ENCODE data around the gene ASIC4. TPM values are rescaled to one million over a fixed set of nuclear protein-coding genes. Genes with fewer than 3 reads are reported as not detected.

Gene ASIC4
- total and polyA plus RNA-seq, 2 of the 13 experiments (the other 11 are each of a cell fraction or from before 2014, with no cell fraction given), result 0.03 TPM; not detected in 1

DNA sequence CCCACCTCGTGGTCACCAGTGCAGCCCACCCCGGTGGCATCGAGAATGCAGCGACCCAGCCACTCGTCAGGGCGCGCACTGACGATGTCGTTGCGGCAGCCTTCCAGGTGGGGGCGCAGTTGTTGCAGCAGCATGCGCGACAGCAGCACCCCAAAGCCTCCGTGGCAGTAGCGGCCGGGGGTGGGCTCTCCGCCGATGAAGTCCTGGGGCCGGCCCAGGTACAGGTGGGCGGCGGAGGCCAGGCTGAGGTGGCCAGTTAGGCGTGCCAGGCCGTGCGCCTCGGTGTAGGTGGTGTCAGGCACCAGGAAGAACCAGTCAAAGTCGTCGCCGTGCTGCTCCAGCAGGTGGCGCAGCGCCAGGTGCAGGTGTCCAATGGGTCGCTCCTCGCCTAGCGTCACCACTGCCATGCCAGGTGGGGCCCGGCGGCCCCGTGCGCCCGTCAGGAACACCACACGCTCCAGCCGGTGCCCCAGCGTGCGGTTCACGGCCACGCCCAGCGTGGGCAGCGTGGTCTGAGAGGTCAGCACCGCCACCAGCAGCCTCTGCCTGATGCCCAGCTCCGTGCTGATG, 27.4 kb downstream of the ASIC4 start (continued):
- TF ChIP-seq, protein P1, sequence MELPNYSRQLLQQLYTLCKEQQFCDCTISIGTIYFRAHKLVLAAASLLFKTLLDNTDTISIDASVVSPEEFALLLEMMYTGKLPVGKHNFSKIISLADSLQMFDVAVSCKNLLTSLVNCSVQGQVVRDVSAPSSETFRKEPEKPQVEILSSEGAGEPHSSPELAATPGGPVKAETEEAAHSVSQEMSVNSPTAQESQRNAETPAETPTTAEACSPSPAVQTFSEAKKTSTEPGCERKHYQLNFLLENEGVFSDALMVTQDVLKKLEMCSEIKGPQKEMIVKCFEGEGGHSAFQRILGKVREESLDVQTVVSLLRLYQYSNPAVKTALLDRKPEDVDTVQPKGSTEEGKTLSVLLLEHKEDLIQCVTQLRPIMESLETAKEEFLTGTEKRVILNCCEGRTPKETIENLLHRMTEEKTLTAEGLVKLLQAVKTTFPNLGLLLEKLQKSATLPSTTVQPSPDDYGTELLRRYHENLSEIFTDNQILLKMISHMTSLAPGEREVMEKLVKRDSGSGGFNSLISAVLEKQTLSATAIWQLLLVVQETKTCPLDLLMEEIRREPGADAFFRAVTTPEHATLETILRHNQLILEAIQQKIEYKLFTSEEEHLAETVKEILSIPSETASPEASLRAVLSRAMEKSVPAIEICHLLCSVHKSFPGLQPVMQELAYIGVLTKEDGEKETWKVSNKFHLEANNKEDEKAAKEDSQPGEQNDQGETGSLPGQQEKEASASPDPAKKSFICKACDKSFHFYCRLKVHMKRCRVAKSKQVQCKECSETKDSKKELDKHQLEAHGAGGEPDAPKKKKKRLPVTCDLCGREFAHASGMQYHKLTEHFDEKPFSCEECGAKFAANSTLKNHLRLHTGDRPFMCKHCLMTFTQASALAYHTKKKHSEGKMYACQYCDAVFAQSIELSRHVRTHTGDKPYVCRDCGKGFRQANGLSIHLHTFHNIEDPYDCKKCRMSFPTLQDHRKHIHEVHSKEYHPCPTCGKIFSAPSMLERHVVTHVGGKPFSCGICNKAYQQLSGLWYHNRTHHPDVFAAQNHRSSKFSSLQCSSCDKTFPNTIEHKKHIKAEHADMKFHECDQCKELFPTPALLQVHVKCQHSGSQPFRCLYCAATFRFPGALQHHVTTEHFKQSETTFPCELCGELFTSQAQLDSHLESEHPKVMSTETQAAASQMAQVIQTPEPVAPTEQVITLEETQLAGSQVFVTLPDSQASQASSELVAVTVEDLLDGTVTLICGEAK (IDR thresholded peaks at IDR 0.05), result no peak
- TF ChIP-seq, protein P1 (CRISPR knock-in tag; IDR thresholded peaks at IDR 0.05), result peak; percentile 86; the same call in 1 of the 2 replicates
- TF ChIP-seq ZNF251 (CRISPR knock-in tag; IDR thresholded peaks at IDR 0.05) (peak; percentile 93; the same call in 1 of the 2 replicates), MZF1 (CRISPR knock-in tag; IDR thresholded peaks at IDR 0.05; ENCODE audit: borderline replicate concordance) (no peak), ZNF75D (CRISPR knock-in tag; IDR thresholded peaks at IDR 0.05; ENCODE audit: borderline replicate concordance) (no peak), SRY (CRISPR knock-in tag; IDR thresholded peaks at IDR 0.05) (peak; percentile 82; the same call in 1 of the 2 replicates), SIN3A (IDR thresholded peaks at IDR 0.05; ENCODE audit: borderline replicate concordance, low read depth, low read length) (peak; percentile 64; the same call in 1 of the 2 replicates), FOSL2 (CRISPR knock-in tag; IDR thresholded peaks at IDR 0.05) (no peak; the same call in 1 of the 2 replicates), ZNF17 (CRISPR knock-in tag; IDR thresholded peaks at IDR 0.05) (no peak), ZNF30 (CRISPR knock-in tag; IDR thresholded peaks at IDR 0.05) (no peak), ZNF460 (CRISPR knock-in tag; IDR thresholded peaks at IDR 0.05; ENCODE audit: borderline replicate concordance) (no peak), ZNF776 (CRISPR knock-in tag; IDR thresholded peaks at IDR 0.05) (peak; percentile 58; the same call in 1 of the 2 replicates), ZNF720 (CRISPR knock-in tag; IDR thresholded peaks at IDR 0.05) (no peak)
- TF ChIP-seq, protein P2, sequence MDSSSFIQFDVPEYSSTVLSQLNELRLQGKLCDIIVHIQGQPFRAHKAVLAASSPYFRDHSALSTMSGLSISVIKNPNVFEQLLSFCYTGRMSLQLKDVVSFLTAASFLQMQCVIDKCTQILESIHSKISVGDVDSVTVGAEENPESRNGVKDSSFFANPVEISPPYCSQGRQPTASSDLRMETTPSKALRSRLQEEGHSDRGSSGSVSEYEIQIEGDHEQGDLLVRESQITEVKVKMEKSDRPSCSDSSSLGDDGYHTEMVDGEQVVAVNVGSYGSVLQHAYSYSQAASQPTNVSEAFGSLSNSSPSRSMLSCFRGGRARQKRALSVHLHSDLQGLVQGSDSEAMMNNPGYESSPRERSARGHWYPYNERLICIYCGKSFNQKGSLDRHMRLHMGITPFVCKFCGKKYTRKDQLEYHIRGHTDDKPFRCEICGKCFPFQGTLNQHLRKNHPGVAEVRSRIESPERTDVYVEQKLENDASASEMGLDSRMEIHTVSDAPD (CRISPR knock-in tag; IDR thresholded peaks at IDR 0.05), result peak; percentile 82; the same call in 1 of the 2 replicates
- TF ChIP-seq, protein P3, sequence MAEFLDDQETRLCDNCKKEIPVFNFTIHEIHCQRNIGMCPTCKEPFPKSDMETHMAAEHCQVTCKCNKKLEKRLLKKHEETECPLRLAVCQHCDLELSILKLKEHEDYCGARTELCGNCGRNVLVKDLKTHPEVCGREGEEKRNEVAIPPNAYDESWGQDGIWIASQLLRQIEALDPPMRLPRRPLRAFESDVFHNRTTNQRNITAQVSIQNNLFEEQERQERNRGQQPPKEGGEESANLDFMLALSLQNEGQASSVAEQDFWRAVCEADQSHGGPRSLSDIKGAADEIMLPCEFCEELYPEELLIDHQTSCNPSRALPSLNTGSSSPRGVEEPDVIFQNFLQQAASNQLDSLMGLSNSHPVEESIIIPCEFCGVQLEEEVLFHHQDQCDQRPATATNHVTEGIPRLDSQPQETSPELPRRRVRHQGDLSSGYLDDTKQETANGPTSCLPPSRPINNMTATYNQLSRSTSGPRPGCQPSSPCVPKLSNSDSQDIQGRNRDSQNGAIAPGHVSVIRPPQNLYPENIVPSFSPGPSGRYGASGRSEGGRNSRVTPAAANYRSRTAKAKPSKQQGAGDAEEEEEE (CRISPR knock-in tag; IDR thresholded peaks at IDR 0.05; ENCODE audit: borderline replicate concordance), result peak; percentile 79; the same call in 1 of the 2 replicates
- TF ChIP-seq, protein P4, sequence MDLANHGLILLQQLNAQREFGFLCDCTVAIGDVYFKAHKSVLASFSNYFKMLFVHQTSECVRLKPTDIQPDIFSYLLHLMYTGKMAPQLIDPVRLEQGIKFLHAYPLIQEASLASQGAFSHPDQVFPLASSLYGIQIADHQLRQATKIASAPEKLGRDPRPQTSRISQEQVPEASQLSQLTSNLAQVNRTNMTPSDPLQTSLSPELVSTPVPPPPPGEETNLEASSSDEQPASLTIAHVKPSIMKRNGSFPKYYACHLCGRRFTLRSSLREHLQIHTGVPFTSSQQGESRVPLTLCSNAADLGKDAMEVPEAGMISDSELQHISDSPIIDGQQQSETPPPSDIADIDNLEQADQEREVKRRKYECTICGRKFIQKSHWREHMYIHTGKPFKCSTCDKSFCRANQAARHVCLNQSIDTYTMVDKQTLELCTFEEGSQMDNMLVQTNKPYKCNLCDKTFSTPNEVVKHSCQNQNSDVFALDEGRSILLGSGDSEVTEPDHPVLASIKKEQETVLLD (CRISPR knock-in tag; IDR thresholded peaks at IDR 0.05; ENCODE audit: low read depth), result 0 out of 2 replicates have a peak, but pooled peaks have one; percentile 18

All from HepG2 (cell line).